Stimulated activated CD4-positive, alpha-beta T cell treated with anti-CD3 and anti-CD28 coated beads, Interleukin-1b, Interleukin-23, amount 100 ng/mL, for 48 hours (primary cell): Measurements from ENCODE around the gene ARHGAP8.
"Not testable (repeated sequence)": the region's sequence is repeated elsewhere in the genome, so short reads cannot be mapped to it uniquely, and the experiment has no call there.

Experiments used
- DNase-seq: peaks from one replicate; pipeline ENCODE4 v3.0.0-alpha.2; 2020

Gene ARHGAP8

GRCh38 chr22:44837481-44837880, 85.1 kb downstream of the ARHGAP8 start:
- DNase-seq: no peak

DNA sequence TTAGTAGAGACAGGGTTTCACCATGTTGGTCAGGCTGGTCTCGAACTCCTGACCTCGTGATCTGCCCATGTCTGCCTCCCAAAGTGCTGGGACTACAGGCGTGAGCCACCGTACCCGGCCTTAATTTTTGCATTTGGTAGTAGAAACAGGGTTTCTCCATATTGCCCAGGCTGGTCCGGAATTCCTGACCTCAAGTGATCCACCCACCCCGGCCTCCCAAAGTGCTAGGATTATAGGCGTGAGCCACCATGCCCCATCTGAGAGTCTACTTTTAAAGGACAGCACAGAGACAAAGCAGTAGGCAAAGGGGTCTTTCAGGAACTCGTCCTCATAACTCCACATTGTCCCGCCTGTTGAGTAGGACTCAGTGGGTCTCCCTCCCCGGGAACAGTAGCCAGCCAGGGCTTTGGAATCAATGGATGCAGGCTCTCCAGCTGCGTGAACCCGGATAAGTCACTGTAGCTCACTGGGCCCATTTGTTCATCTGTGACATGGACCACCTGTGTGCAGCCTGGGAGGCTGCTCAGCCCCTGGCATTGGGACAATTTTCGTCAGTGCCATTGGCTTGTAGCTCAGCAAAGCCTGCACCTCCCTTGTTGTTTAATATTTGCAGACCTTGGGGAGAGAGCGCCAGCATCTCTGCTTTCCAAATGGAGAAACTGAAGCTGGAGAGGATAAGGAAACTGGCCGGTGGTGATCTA, 86.1 kb downstream of the ARHGAP8 start:
- no peak for DNase-seq

DNA sequence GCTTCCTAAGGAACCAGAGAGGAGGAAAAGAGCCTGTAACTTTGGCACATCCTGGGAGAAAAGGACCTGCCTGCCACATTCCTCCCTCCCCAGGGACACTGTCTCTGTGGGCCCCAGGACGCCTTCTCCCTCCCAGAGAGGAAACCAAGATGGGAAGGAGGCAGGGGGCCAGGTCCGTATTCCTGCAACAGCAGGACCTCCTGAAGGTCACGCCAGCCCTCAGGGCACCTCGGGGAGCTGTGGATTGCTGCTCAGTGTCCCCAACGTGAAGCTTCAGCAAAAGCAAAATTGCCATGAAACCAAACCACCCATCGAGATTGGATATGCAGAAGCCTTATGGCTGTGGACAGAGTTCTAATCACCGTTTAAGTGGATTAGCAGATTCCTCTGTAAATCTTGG, 86.7 kb downstream of the ARHGAP8 start:
- no peak for DNase-seq

DNA sequence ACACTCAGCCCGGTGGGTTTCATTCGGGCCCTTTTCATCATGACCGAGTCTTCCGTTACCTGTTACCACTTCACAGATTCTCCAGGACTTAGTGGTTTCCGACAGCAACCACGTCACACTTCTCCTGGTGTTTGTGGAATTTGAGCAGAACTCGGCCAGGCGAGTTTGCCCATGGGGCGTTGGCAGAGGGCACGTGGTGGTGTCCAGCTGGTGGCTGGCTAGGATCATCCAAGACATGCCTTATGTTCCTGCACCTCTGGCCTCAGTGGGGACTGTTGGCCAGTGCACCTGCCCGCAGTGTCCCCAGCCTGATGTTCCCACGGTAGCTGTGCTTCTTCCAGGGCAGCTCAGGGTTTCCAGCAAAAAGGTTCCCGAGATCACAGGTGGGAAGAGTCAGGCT, 87.3 kb downstream of the ARHGAP8 start:
- DNase-seq: no peak

- DNase-seq: no peak
These were observed 88.4 kb downstream of the ARHGAP8 start for GRCh38 chr22:44840611-44841322.

DNA sequence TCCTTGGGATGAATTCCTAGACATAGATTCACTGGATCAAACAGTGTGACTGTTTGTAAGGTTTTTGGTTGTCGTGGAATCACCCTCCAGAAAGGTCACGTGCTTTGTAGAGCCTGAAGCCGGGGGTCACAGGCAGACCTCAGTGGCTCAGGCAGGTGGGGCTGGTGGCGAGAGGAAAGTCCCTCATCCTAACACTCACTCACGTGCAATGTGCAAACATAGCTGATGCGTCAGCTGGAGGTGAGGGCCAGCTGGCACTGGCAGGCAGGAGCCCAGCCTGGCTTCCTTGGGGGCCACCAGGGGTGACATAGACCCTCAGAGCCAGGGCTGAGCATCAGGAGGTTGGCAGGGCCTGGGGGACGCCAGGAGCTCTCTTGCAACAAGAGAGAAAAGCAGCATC, 90.0 kb downstream of the ARHGAP8 start:
- no peak for DNase-seq

- no peak for DNase-seq
These were observed 92.8 kb downstream of the ARHGAP8 start for GRCh38 chr22:44845191-44845590.

DNA sequence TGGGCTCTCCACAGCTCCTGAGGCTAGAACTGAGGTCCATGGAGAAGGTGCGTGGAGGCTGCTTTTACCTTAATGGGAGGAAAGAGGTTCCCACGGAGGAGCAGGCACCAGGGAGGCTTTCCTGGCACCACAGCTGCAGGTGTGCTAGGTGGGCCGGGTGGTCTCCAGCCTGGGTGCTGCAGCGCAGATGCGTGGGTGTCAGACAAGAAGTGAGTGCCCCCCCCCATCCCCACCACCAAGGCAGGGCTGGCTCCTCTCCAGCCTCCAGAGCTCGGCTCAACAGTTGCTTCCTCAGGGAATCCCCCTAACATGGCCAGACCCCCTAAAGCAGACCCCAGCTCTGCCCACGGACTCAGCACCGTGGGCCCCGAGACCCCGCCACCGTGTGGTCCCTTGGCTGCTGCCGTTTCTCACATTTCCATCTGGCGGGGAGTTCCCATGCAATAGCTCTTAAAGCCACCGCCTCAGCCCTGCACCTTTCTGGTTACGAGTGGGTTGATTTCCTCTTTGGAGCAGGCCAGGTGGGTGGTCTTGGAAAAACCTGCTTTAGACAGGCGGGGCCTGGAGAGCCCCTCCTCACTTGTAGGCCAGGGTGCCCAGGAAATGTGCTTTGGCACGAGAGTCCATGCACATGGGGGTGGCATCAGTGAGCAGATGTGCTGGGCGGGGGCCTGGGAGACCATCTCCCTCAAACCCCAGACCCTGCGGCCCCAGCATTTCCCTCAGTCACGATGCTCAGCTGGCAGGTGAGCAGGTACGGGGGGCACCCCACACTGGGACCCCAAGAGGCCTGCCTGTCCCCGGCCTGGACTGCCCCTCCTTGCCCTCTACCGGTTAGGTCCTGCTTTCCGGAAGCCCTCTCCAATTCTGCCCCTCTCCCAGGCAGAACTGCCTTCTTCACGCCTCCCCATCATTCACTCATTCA, 93.7 kb downstream of the ARHGAP8 start:
- DNase-seq: no peak

- DNase-seq: no peak
These were observed 94.4 kb downstream of the ARHGAP8 start for GRCh38 chr22:44846726-44847275.

DNA sequence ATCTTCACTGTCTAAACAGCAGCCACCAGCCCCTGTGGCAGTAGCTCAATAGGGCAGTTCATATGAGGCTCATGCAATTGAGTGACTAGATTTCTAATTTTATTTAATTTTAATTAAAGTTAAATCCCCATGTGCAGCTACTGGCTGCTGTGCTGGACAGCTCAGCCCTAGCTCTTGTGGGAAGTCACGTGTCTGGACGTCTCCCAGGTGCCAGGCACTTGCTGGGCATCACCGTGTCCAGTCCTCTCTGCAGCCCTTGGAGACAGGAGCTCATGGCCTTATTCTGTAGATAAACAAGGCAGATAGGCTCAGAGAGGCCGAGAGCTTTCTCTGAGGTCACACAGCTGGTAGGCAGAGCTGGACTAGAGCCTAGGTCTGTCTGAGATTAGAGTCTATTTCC, 95.0 kb downstream of the ARHGAP8 start:
- DNase-seq: no peak

DNA sequence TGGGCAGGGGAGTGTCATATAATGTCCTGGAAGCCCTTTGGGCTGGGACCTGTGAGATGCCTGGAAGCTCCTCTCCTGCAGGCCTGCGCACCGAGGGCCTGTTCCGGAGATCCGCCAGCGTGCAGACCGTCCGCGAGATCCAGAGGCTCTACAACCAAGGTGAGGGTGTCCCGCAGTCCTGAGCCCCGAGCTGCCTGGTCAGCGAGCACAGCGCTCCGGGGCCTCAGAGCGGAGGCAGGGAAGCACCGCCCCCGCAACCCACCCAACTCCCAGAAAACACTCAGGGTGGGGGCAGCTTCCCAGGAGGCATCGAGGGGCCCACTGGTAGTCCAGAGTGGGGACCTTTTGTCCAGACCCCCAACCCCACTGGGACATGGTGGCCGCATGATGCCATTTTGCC, 95.5 kb downstream of the ARHGAP8 start:
- DNase-seq: no peak

DNA sequence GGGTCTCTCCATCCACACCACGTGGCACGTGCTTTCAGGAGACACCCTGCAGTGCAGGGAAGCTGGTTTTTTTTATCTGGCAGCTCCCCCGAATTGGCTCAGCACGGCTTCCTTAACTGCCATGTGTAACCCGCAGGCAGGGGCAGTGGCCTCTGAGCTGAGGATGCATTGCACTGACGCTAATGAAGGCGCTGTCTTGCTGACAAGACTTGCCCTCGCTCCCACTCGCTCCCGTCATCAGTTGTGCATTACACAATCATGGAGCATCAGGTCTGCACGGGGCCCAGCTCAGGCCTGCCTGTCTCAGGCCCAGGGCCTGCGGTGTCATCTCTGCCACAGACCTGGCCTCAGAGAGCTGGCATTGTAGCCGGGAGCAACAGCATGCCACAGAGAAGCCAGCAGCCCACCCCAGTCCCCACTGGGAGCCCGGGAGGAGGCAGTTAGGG, 95.9 kb downstream of the ARHGAP8 start:
- DNase-seq: no peak

DNA sequence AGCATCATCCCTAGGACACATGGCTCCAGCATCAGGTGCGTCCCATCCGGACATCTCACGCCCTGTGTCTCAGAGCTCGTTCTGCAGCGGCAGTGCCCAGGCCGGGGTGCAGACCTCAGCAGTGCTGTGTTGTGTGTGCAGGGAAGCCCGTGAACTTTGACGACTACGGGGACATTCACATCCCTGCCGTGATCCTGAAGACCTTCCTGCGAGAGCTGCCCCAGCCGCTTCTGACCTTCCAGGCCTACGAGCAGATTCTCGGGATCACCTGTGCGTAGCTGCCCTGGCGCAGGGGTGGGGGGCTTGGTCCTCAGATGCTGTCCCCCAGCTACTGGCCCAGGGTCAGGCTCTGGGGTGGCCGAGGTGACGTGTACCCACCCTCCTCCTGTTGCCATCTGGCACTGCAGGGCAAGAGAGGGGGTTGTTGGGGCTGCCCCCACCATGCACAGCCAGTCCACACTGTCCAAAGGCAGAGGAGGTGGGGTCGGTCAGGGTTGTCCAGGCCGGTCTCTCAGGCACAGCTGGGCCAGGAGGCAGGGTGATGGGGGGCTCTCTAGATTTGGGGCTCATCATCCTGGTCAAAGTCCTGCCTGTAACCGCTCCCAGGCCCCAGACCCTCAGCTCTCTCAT, 96.5 kb downstream of the ARHGAP8 start:
- no peak for DNase-seq

DNA sequence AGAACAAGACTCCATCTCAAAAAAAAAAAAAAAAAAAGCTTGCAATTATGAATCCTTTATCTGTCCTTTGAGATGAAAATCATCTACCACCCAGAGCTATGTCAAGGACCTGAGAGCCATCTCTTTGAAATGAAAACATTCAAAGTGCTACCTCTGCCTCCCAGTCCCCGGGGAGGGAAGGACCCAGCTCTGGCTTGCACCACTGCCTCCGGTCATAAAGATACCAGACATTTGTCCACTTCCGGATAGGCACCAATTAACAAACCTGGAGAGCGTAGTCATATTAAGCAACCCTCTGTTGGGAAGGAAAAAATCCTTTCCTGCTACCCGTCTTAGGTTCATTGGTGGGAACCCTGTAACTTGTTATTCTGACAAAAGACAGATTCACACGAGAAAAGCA, 98.6 kb downstream of the ARHGAP8 start:
- no peak for DNase-seq

DNA sequence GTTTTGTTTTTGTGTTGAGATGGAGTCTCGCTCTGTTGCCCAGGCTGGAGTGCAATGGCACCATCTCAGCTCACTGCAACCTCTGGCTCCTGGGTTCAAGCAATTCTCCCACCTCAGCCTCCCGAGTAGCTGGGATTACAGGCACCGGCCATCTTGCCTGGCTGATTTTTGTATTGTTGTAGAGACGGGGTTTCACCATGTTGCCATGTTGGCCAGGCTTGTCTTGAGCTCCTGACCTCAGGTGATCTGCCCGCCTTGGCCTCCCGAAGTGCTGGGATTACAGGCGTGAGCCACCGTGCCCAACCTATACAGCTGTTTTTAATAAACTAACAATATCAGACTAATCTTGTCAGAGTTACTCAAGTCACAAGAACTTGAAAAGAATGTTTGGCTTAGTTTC, 102.3 kb downstream of the ARHGAP8 start:
- DNase-seq: not testable (repeated sequence)

- DNase-seq: peak; percentile 41
These were observed 103.5 kb downstream of the ARHGAP8 start for GRCh38 chr22:44855855-44856254.

DNA sequence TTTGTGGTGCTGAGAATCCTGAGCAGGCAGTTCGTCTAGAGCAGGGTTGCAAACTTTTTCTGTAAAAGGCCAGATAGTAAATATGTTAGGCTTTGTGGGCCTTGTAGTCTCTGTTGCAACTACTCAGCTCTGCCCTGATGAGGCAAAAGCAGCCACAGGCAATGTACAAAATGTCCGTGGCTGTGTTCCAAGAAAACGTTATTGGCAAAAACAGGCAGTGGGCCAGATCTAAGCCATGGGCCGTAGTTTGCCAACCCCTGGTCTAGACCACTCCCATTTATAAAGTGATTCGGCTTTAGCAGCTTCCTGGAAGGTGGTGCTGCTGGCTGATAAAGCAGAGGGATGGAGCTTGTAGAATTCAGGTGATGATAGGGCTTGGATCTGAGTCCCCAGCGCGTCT, 106.4 kb downstream of the ARHGAP8 start:
- not testable (repeated sequence) for DNase-seq

DNA sequence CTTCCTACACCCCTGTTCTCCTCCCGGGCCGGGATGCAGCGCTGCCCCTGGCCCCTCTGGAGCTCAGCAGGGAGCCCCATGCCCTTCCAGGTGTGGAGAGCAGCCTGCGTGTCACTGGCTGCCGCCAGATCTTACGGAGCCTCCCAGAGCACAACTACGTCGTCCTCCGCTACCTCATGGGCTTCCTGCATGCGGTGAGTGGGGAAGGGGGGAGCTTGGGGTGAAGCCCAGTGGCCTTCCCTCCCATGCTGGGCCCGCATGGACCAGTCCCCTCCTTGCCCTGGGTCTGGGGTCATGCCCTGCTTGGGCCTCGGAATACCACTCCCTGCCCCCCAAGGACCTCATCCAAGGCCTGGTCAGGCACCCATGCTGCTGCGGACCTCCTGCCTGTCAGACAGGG, 107.3 kb downstream of the ARHGAP8 start:
- DNase-seq: no peak

- no peak for DNase-seq
These were observed 107.9 kb downstream of the ARHGAP8 start for GRCh38 chr22:44860311-44860710.

DNA sequence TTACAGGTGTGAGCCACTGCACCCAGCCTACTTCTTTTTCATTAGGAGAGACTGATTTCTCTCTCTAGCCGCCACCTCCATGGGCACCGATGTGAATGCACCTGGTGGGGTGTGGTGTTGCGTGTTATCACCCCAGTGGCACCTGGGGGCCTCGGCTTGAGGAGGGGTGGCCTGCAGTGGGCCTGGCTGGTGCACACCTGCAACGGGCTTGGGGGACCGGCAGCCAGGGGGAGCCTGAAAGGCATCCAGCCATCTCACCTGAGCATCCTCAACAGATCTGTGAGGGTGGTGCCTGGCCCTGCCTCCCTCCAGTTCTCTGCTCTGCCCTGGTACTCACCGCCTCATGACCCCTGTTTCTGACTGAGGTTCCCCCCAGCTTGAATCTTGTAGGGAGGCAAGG, 108.9 kb downstream of the ARHGAP8 start:
- DNase-seq: no peak

GRCh38 chr22:44862281-44862680, 109.9 kb downstream of the ARHGAP8 start:
- DNase-seq: no peak

DNA sequence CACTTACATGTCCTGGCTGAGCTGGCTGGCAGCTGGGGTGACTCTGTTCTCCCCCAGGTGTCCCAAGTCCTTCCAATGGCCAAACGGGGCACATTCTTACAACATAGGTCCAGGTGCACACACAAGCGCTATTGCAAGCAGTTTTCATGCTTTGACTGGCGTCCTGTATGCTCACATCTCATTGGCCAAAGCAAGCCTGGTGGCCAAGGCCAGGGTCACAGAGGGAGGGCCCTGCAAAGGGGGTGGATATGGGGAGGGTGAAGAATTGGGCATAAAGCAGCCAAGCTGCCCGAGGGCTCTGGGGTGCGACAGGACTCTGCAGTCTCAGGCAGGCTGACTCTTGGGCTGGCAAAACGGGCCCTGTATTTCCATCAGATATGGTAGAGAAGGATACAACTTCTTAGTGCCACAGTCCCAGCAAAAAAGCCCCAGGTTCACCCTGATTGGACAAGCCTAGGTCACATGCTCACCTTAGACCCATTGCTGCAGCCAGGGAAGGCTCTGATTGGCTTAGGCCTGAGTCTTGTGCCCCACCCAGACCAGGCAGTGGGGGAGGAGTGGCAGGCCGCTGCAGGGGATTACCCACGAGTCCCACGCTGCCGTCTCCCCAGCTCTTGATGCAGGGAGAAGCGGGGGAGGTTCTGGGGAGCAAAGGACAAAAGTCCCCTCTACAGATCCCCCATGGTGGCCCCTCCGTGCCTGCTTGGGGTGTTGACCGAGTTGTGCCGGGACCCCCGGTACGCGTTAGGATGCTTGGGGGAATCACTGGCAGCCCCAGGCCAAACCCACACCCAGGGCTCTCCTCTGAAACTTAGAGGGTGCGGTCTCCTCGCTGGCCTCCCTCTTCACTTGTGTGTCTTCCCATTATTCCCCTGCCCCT, 110.8 kb downstream of the ARHGAP8 start:
- no peak for DNase-seq
